GM12878 (cell line): ENCODE data around the gene ATP2A3.

Experiments
- CBX3 ChIP-seq: fragments of 200-600 bp; sonication (generic); IDR thresholded peaks from 2 replicates; pipeline ENCODE4 v1.6.1; 2016; ENCODE audit warnings: low read depth, borderline replicate concordance
- CEBPB ChIP-seq, 2 experiments: fragments of 150-350 bp in 1 of 2; IDR thresholded peaks; 2 replicates each; pipeline ENCODE4 v1.6.1; 2012 to 2014; ENCODE audit warnings: low read depth in 2 of 2, low read length in 2 of 2, borderline replicate concordance in 1 of 2, inconsistent platforms in 1 of 2
- CTCF ChIP-seq, 3 experiments: IDR thresholded peaks in 2 of 3; conservative IDR thresholded peaks in 1 of 3; 2 replicates each; pipeline ENCODE4 v1.5.1; 2011; ENCODE audit warnings: low read depth in 3 of 3, low read length in 3 of 3, mild to moderate bottlenecking in 3 of 3, control low read depth in 2 of 3, moderate library complexity in 2 of 3, inconsistent platforms in 1 of 3, mixed read lengths in 1 of 3; ENCODE audit not compliant: control insufficient read depth in 2 of 3, insufficient read depth in 1 of 3; ENCODE audit errors: extremely low read depth in 1 of 3
- EED ChIP-seq: sonication (generic); IDR thresholded peaks from 2 replicates; pipeline ENCODE4 v1.6.1; 2016; ENCODE audit warnings: antibody characterized with exemption, low read depth
- EZH2 ChIP-seq: IDR thresholded peaks from 2 replicates; pipeline ENCODE4 v1.6.1; 2012; ENCODE audit warnings: low read depth, mild to moderate bottlenecking, control low read depth, inconsistent platforms, low read length, borderline replicate concordance; ENCODE audit not compliant: control insufficient read depth
- MAX ChIP-seq: IDR thresholded peaks from 2 replicates; pipeline ENCODE4 v1.6.1; 2012; ENCODE audit warnings: low read depth, low read length, improper control_type of control experiment
- POLR2AphosphoS5 ChIP-seq: IDR thresholded peaks from 2 replicates; pipeline ENCODE4 v1.6.1; 2011; ENCODE audit warnings: mild to moderate bottlenecking, low read length, inconsistent platforms
- RAD21 ChIP-seq: IDR thresholded peaks from 2 replicates; pipeline ENCODE4 v1.6.1; 2011; ENCODE audit warnings: mild to moderate bottlenecking, low read depth, low read length, moderate library complexity; ENCODE audit not compliant: insufficient read depth
- RAD51 ChIP-seq: fragments of 450-650 bp; IDR thresholded peaks from 2 replicates; pipeline ENCODE4 v1.6.1; 2016; ENCODE audit warnings: moderate library complexity, mild to moderate bottlenecking, inconsistent platforms
- RCOR1 ChIP-seq: conservative IDR thresholded peaks from 2 replicates; pipeline ENCODE4 v1.6.1; 2012; ENCODE audit warnings: low read depth, low read length, improper control_type of control experiment
- RFX5 ChIP-seq: IDR thresholded peaks from 2 replicates; pipeline ENCODE4 v1.6.1; 2011; ENCODE audit warnings: low read depth, low read length, improper control_type of control experiment
- SREBF1 ChIP-seq: IDR thresholded peaks from 2 replicates; pipeline ENCODE4 v1.6.1; 2012; ENCODE audit warnings: mild to moderate bottlenecking, low read length
- SUZ12 ChIP-seq: fragments of 200-600 bp; sonication (generic); IDR thresholded peaks from one replicate; pipeline ENCODE4 v1.6.1; 2018; ENCODE audit warnings: antibody characterized with exemption, mild to moderate bottlenecking; ENCODE audit not compliant: unreplicated experiment
- ZSCAN29 ChIP-seq: fragments of 450-650 bp; IDR thresholded peaks from 2 replicates; pipeline ENCODE4 v1.6.1; 2017; ENCODE audit warnings: mild to moderate bottlenecking, moderate library complexity

GRCh38 chr17:3928406-3928805 lies 35.8 kb downstream of the ATP2A3 start:
- TF ChIP-seq RAD51 (no peak), MAX (no peak), CTCF (IDR thresholded peaks at IDR 0.05 in 2 of 3, conservative IDR thresholded peaks at IDR 0.05 in 1 of 3; ENCODE audit: control insufficient read depth in 2 of 3, extremely low read depth in 1 of 3, insufficient read depth in 1 of 3, low read depth in 3 of 3, low read length in 3 of 3) (no peak), CBX3 (no peak), RCOR1 (no peak), RFX5 (no peak), EED (no peak), RAD21 (no peak), CEBPB (IDR thresholded peaks at IDR 0.05; ENCODE audit: borderline replicate concordance in 1 of 2, low read depth in 2 of 2, low read length in 2 of 2) (no peak), POLR2AphosphoS5 (no peak), EZH2 (no peak), ZSCAN29 (no peak), SUZ12 (no peak), SREBF1 (no peak)
